NCI-H82 (cell line): Measurements from ENCODE around the gene RFX3.

Source experiments
- DNase-seq: peaks from one replicate; lab custom pipeline; 2025; lab: John Stamatoyannopoulos, UW

The RFX3 gene

GRCh38 chr9:3525836-3526164 lies at the start of gene RFX3:
Gene RFX3, minus strand, starts transcription at chr9:3526001. Its CDS starts 130,413 bp downstream, at chr9:3395588.
- DNase-seq, result peak; percentile 90

- no peak for DNase-seq
Observed at GRCh38 chr9:3571500-3571899, 45.7 kb upstream of the RFX3 start.

GRCh38 chr9:3569529-3569928 lies 43.7 kb upstream of the RFX3 start:
- DNase-seq, result no peak

GRCh38 chr9:3567988-3568387 lies 42.2 kb upstream of the RFX3 start:
- DNase-seq, result no peak

GRCh38 chr9:3553076-3553765 lies 27.4 kb upstream of the RFX3 start:
- DNase-seq, result no peak

- peak; percentile 62 for DNase-seq
Observed at GRCh38 chr9:3549225-3549624, 23.4 kb upstream of the RFX3 start.

- no peak for DNase-seq
Observed at GRCh38 chr9:3548648-3549047, 22.8 kb upstream of the RFX3 start.

GRCh38 chr9:3541206-3541605 lies 15.4 kb upstream of the RFX3 start:
- no peak for DNase-seq

- no peak for DNase-seq
Observed at GRCh38 chr9:3534614-3535404, 9.0 kb upstream of the RFX3 start.

GRCh38 chr9:3532158-3532557 lies 6.4 kb upstream of the RFX3 start:
- DNase-seq, result no peak

GRCh38 chr9:3528451-3528850 lies 2.6 kb upstream of the RFX3 start:
- DNase-seq, result no peak

- DNase-seq, result peak; percentile 80
Observed at GRCh38 chr9:3526997-3527940, 1.5 kb upstream of the RFX3 start.

- peak; percentile 84 for DNase-seq
Observed at GRCh38 chr9:3526165-3526996, 580 bp upstream of the RFX3 start.

GRCh38 chr9:3525096-3525835 lies 535 bp downstream of the RFX3 start:
- peak; percentile 52 for DNase-seq

GRCh38 chr9:3521966-3522365 lies 3.8 kb downstream of the RFX3 start:
- DNase-seq, result peak; percentile 27

- no peak for DNase-seq
Observed at GRCh38 chr9:3520564-3520963, 5.2 kb downstream of the RFX3 start.

GRCh38 chr9:3517377-3518048 lies 8.3 kb downstream of the RFX3 start:
- no peak for DNase-seq

GRCh38 chr9:3516667-3517330 lies 9.0 kb downstream of the RFX3 start:
- no peak for DNase-seq

GRCh38 chr9:3515405-3515804 lies 10.4 kb downstream of the RFX3 start:
- no peak for DNase-seq

- no peak for DNase-seq
Observed at GRCh38 chr9:3514786-3515185, 11.0 kb downstream of the RFX3 start.
